ENCODE data around the gene LYST. TPM values are rescaled to one million over a fixed set of nuclear protein-coding genes. Genes with fewer than 3 reads are reported as not detected.

The LYST gene
- total RNA-seq, 1 experiment from 2014 or later = 7.0 TPM

DNA sequence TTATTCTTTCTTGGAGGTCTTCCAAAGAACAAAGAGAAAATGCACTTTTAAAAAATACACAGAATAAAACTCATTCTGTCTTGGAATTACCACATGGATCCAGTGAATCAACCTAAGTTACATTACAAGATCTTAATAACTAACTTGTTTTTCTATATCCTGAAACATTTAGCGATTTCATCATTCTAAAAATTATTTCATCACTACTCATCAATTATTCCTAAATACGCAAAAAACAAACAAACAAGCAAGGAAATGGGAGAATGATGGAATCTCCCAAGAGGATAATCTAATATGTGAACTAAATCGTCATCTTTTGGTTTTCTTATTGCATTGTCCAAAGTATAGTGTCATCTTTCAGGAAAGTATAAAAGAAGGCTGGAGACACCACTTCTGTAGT is 178.6 kb downstream of the LYST start:
- Histone ChIP-seq H3K4me3 (no peak overlapping the region), H3K36me3 (no peaks in the 10 kb centered on the region), H3K9me3 (no peaks in the 10 kb centered on the region), H3K27me3 (no peaks in the 10 kb centered on the region)
- DNase-seq = no peak

DNA sequence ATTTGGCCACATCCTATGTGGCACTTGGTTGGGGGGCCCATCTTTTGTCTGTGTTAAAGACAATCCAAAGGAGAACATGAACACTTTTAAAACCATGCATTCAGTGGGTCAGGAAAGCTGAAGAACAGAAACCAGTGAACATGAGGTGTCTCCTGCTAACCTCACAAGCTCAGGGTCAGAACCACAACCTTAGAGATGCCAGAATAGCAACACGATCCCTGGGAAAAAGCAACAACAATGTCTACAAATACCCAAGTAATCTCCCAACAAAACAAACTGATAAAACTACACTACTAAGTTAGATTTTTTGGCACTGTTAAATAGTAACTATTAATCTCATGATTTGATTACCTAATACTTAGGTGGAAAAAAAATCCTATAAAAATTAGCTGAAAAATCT is 183.1 kb downstream of the LYST start:
- Histone ChIP-seq H3K4me3 (no peak overlapping the region), H3K27me3 (no peaks in the 10 kb centered on the region)

GRCh38 chr1:235682216-235682615 is 184.5 kb downstream of the LYST start:
- H3K36me3 ChIP-seq = no peaks in the 10 kb centered on the region
- H3K4me3 ChIP-seq = no peak overlapping the region
- H3K27me3 ChIP-seq = no peaks in the 10 kb centered on the region
- H3K9me3 ChIP-seq = no peaks in the 10 kb centered on the region
- no peak for DNase-seq

More for the DNA sequence above, 183.1 kb downstream of the LYST start:
- no peaks in the 10 kb centered on the region for H3K36me3 ChIP-seq
- no peaks in the 10 kb centered on the region for H3K9me3 ChIP-seq
- no peak for DNase-seq

GRCh38 chr1:235679644-235680043 is 187.1 kb downstream of the LYST start:
- Histone ChIP-seq H3K9me3 (peaks cover 4% of the 10 kb centered on the region; the same call in 1 of the 2 replicates), H3K4me3 (no peak overlapping the region), H3K27me3 (no peaks in the 10 kb centered on the region), H3K36me3 (peaks cover 5% of the 10 kb centered on the region)
- DNase-seq = no peak

DNA sequence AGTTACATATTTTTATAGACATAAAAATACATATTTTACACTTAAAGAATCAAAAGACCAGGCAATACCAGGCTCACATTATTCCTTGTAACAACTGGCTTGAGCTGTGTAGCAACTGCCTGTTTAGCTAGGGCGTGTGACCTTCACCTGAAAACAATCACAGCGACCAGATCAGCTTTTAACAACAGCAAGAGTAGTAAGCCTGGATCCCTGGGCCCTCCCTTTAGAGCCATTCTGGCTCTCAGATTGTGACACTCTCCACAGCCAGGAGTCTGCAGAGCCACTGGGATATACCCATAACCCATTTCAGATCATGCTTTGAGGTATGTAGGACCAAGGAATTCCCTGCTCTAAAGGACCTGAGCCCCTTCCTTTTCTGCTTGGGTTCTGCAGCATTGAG is 187.7 kb downstream of the LYST start:
- Histone ChIP-seq H3K4me3 (no peak overlapping the region), H3K9me3 (peaks cover 4% of the 10 kb centered on the region; the same call in 1 of the 2 replicates), H3K36me3 (peaks cover 8% of the 10 kb centered on the region), H3K27me3 (no peaks in the 10 kb centered on the region)
- DNase-seq = no peak

DNA sequence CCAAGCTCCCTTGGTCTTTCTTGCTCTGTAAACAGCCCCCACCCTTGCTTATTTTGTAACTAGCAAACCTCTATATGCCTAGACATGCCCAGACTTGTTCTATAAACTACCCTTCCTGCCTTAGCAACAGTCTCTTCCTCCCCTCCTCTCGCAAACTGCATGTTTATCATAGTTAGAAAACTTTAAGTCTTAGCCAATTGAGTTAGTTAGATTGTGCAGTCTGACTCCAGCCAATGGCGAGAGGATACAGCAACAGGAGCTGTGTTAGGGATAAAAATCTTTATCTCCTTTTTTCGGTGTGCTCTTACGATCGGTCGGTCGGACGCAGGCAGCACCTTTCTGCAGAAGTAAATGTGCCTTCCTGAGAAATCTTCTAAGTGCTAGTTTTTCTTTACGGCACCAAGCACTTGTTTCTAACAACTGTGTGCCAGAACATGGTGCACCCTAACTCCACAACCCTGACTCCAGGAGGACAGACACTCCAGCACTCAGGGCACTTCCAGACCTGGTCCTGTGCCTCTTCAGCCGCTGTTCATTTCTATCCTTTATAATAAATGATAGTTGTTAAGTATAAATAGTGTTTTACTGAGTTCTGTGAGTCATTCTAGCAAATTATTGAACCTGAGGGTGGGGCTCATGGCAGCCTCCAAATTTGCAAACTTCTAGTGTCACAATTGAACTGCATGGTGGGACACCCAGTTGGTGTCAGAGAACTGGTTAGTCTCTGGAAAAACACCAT is 191.4 kb downstream of the LYST start:
- Histone ChIP-seq H3K9me3 (peaks cover 17% of the 10 kb centered on the region), H3K4me3 (no peak overlapping the region), H3K36me3 (peaks cover 8% of the 10 kb centered on the region), H3K27me3 (no peaks in the 10 kb centered on the region)
- DNase-seq = no peak

DNA sequence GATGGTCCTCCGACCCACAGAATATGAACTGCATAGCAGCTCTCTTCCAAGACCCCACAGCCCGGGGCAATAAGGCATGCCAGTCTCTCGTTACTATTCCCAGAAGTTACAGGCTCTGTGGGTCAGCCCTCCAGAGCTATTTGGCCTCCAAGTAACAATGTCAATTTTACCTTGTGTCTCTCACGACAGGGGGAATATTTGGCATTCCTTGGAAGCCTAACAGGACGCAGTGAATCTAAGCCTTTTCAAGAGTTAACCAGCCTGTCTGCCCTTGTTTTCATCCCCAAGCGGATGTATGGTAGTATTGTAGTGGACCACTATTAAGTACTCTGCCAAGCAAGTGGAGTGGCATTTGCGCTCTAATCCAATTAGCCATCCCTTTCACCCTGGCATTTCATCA is 192.7 kb downstream of the LYST start:
- DNase-seq = no peak

DNA sequence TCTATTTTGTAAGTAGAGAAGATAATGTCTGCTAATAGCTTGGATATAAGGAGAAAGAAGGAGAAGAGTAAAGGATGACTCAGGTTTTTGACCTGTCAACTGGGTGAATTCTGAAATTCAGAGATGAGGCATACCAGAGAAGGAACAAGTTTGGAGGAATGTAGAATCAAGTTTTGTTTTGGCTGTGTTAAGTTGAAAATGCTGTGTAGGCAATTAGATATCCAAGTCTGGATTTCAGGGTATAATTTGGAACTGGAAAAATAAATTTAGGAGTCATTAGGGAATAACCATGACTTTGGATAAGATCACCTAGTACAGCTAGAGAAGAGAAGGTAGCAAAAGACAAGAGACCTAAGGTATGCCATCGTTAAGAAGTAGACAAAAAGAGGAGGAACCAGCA is 194.7 kb downstream of the LYST start:
- no peak for DNase-seq
- Histone ChIP-seq H3K9me3 (peaks cover 28% of the 10 kb centered on the region), H3K27me3 (no peaks in the 10 kb centered on the region), H3K4me3 (no peak overlapping the region), H3K36me3 (peaks cover 14% of the 10 kb centered on the region)

More for the DNA sequence above, 192.7 kb downstream of the LYST start:
- H3K9me3 ChIP-seq = peaks cover 28% of the 10 kb centered on the region
- H3K27me3 ChIP-seq = no peaks in the 10 kb centered on the region
- H3K4me3 ChIP-seq = no peak overlapping the region
- peaks cover 14% of the 10 kb centered on the region for H3K36me3 ChIP-seq

DNA sequence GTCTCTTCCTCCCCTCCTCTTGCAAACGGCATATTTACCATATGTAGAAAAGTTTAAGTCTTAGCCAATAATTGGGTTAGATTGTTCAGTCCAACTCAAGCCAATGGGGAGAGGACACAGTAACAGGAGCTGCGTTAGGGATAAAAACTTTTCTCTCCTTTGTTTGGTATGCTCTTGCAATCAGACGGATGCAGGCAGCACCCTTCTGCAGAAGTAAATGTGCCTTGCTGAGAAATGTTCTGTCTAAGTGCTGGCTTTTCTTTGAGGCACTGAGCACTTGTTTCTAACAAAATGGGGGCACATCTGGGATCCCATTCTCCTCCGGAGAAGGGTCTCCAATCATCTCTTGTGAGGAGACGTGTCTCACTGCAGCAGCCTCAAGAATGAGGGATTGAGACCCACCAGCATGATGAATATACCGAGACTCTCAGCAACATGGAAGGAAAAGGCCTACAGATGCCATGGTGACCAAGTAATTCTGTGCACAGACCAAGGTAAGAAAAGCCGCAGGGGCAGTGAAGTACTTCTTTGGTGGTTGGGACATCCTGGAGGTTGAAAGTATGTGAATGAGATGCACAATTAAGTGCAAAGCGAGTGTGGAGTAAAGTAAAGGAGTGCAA is 196.4 kb downstream of the LYST start:
- H3K4me3 ChIP-seq = no peak overlapping the region
- DNase-seq = no peak
- peaks cover 26% of the 10 kb centered on the region for H3K9me3 ChIP-seq
- H3K36me3 ChIP-seq = peaks cover 11% of the 10 kb centered on the region
- no peaks in the 10 kb centered on the region for H3K27me3 ChIP-seq

- no peak overlapping the region for H3K4me3 ChIP-seq
- peaks cover 6% of the 10 kb centered on the region for H3K36me3 ChIP-seq
- DNase-seq = no peak
- H3K27me3 ChIP-seq = no peaks in the 10 kb centered on the region
- H3K9me3 ChIP-seq = peaks cover 24% of the 10 kb centered on the region
Measured at GRCh38 chr1:235669277-235669676, 197.4 kb downstream of the LYST start.

- Histone ChIP-seq H3K36me3 (no peaks in the 10 kb centered on the region), H3K27me3 (no peaks in the 10 kb centered on the region), H3K4me3 (no peak overlapping the region), H3K9me3 (no peaks in the 10 kb centered on the region)
- no peak for DNase-seq
Measured at GRCh38 chr1:235663628-235664027, 203.1 kb downstream of the LYST start.

DNA sequence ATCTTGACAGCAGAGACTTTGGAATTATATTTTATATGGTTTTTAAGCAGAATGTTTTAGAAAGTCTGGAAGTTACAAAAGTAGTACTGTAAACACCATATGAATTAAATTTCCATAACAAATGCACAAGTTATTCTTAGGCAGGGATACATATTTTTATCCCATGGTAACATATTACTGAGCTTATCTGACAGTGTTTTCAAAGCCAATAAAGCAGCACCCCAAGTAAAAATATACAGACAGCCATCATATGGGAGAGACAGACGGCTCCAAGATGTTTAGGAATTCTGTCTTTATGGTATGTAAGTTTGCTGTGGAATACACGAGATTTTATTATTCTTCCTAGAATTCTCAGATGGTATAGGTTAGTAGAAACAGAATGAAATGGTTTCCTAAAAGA is 205.1 kb downstream of the LYST start:
- no peak for DNase-seq
- Histone ChIP-seq H3K36me3 (no peaks in the 10 kb centered on the region), H3K27me3 (no peaks in the 10 kb centered on the region), H3K9me3 (no peaks in the 10 kb centered on the region), H3K4me3 (no peak overlapping the region)

DNA sequence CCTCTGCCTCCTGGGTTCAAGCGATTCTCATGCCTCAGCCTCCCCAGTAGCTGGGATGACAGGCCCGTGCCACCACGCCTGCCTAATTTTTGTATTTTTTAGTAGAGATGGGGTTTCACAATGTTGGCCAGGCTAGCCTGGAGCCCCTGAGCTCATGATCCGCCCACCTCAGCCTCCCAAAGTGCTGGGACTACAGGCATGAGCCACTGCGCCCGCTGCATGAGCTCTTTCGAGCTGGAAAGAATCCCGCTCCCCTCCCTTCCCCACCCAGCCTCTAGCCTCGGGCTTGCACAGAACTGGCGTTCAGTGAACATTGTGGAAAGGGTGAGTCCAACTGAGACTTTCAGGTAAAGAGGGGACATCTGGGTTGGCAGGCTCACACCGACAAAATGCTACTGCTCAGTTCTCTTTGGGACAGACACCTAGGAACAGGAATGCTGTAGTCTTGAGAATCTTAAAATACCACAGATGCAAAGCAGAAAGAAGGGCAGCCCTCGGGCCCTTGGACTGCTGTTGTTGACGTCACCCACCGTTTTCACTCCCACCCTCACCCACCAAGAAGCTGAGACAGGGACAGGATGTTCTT is 207.4 kb downstream of the LYST start:
- Histone ChIP-seq H3K4me3 (no peak overlapping the region), H3K27me3 (no peaks in the 10 kb centered on the region), H3K36me3 (no peaks in the 10 kb centered on the region), H3K9me3 (no peaks in the 10 kb centered on the region)
- no peak for DNase-seq

GRCh38 chr1:235657747-235658526 is 208.8 kb downstream of the LYST start:
- DNase-seq = no peak
- H3K9me3 ChIP-seq = no peaks in the 10 kb centered on the region
- no peak overlapping the region for H3K4me3 ChIP-seq
- no peaks in the 10 kb centered on the region for H3K27me3 ChIP-seq
- no peaks in the 10 kb centered on the region for H3K36me3 ChIP-seq

GRCh38 chr1:235657269-235657668 is 209.4 kb downstream of the LYST start:
- no peak for DNase-seq
- Histone ChIP-seq H3K27me3 (no peaks in the 10 kb centered on the region), H3K4me3 (no peak overlapping the region), H3K9me3 (no peaks in the 10 kb centered on the region), H3K36me3 (no peaks in the 10 kb centered on the region)

DNA sequence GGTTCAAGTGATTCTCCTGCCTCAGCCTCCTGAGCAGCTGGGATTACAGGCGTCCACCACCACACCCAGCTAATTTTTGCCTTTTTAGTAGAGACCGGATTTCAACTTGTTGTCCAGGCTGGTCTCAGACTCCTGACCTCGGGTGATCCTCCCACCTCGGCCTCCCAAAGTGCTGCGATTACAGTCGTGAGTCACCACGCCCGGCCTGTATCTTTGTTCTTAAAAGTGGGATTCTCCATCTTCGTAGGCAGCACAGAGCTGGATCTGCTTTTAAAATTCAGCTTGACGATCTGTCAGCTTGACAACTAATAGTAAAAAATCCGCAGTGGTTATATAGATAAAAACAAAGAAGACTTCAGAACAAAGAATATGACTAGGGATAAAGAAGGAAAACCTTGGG is 214.3 kb downstream of the LYST start:
- no peak overlapping the region for H3K4me3 ChIP-seq
- H3K9me3 ChIP-seq = no peaks in the 10 kb centered on the region
- no peaks in the 10 kb centered on the region for H3K36me3 ChIP-seq
- DNase-seq = no peak
- H3K27me3 ChIP-seq = peaks cover 3% of the 10 kb centered on the region; the same call in 1 of the 2 replicates

- Histone ChIP-seq H3K36me3 (no peaks in the 10 kb centered on the region), H3K9me3 (no peaks in the 10 kb centered on the region), H3K4me3 (no peak overlapping the region), H3K27me3 (peaks cover 3% of the 10 kb centered on the region; the same call in 1 of the 2 replicates)
- no peak for DNase-seq
Measured at GRCh38 chr1:235651170-235651806, 215.4 kb downstream of the LYST start.

Data from MG63 (cell line).